ENCODE data around the gene TFCP2.

TFCP2 gene

GRCh38 chr12:51217133-51217967 lies 44.4 kb upstream of the TFCP2 start:
- Histone ChIP-seq H3K79me2 (ENCODE audit: insufficient read depth, low read length) (no peaks in the 10 kb centered on the region), H3K36me3 (ENCODE audit: insufficient read depth, low read length) (no peaks in the 10 kb centered on the region)
- no peak; the same call in 1 of the 2 replicates for TF ChIP-seq CTCF (conservative IDR thresholded peaks at IDR 0.05; ENCODE audit: low read length)
- TF ChIP-seq EZH2phosphoT487 (IDR thresholded peaks at IDR 0.05; ENCODE audit: borderline replicate concordance): no peak

DNA sequence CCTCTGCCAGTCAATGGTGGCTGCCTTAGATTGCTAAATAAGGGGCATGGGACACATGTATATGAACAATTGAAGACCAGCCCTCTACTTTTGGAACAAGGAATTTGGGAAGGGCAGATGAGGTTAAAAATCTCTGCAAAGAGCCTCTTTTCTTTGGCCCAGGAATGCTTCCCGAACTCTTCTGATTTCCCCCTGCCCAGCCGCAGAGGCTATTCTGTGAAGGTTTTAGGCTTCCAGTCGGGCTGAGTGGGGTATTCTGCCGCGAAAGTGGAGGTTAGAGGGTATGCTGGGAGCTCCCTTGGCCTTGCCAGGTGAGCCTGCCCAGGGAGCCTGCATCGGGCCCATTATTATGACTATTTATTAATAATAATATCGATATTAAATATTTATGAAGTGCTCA lies 43.7 kb upstream of the TFCP2 start:
- no peaks in the 10 kb centered on the region for H3K79me2 ChIP-seq (ENCODE audit: insufficient read depth, low read length)
- no peaks in the 10 kb centered on the region for H3K9me3 ChIP-seq (ENCODE audit: insufficient read depth, low read depth, low read length)
- no peak overlapping the region for H3K9ac ChIP-seq (ENCODE audit: low read depth, low read length, poor library complexity, severe bottlenecking)
- peaks cover 14% of the 10 kb centered on the region for H3K4me1 ChIP-seq (ENCODE audit: insufficient read depth, low read length, poor library complexity, severe bottlenecking)
- peak overlapping the region; percentile 83 for H3K4me3 ChIP-seq (ENCODE audit: low read length, poor library complexity, severe bottlenecking)
- no peaks in the 10 kb centered on the region for H3K9me2 ChIP-seq (replicated peaks; ENCODE audit: low read depth, low read length)
- H3K4me2 ChIP-seq (ENCODE audit: low read depth, low read length, poor library complexity, severe bottlenecking): peak overlapping the region; percentile 89
- no peaks in the 10 kb centered on the region for H3K27me3 ChIP-seq (ENCODE audit: insufficient read depth, low read length, poor library complexity, severe bottlenecking)
- H3F3A ChIP-seq (ENCODE audit: low read depth): no peaks in the 10 kb centered on the region
- H3K36me3 ChIP-seq (ENCODE audit: insufficient read depth, low read length): no peaks in the 10 kb centered on the region
- TF ChIP-seq CTCF (conservative IDR thresholded peaks at IDR 0.05; ENCODE audit: low read length): no peak
- no peak for TF ChIP-seq EZH2phosphoT487 (IDR thresholded peaks at IDR 0.05; ENCODE audit: borderline replicate concordance)
- H4K20me1 ChIP-seq (ENCODE audit: insufficient read depth, low read length, poor library complexity, severe bottlenecking): no peaks in the 10 kb centered on the region
- 0 out of 2 replicates have a peak overlapping the region, but pooled peaks have one; percentile 6 for H2AFZ ChIP-seq (ENCODE audit: low read length)

More at GRCh38 chr12:51217133-51217967, 44.4 kb upstream of the TFCP2 start:
- H3F3A ChIP-seq (ENCODE audit: low read depth): no peaks in the 10 kb centered on the region
- H3K4me2 ChIP-seq (ENCODE audit: low read depth, low read length, poor library complexity, severe bottlenecking): peak overlapping the region; percentile 89
- peak overlapping the region; percentile 79 for H3K9ac ChIP-seq (ENCODE audit: low read depth, low read length, poor library complexity, severe bottlenecking)
- no peaks in the 10 kb centered on the region for H3K27me3 ChIP-seq (ENCODE audit: insufficient read depth, low read length, poor library complexity, severe bottlenecking)
- no peaks in the 10 kb centered on the region for H3K9me3 ChIP-seq (ENCODE audit: insufficient read depth, low read depth, low read length)
- peaks cover 14% of the 10 kb centered on the region for H3K4me1 ChIP-seq (ENCODE audit: insufficient read depth, low read length, poor library complexity, severe bottlenecking)
- no peaks in the 10 kb centered on the region for H3K9me2 ChIP-seq (replicated peaks; ENCODE audit: low read depth, low read length)
- no peaks in the 10 kb centered on the region for H4K20me1 ChIP-seq (ENCODE audit: insufficient read depth, low read length, poor library complexity, severe bottlenecking)
- peak overlapping the region; percentile 95 for H2AFZ ChIP-seq (ENCODE audit: low read length)
- peak overlapping the region; percentile 83 for H3K4me3 ChIP-seq (ENCODE audit: low read length, poor library complexity, severe bottlenecking)

DNA sequence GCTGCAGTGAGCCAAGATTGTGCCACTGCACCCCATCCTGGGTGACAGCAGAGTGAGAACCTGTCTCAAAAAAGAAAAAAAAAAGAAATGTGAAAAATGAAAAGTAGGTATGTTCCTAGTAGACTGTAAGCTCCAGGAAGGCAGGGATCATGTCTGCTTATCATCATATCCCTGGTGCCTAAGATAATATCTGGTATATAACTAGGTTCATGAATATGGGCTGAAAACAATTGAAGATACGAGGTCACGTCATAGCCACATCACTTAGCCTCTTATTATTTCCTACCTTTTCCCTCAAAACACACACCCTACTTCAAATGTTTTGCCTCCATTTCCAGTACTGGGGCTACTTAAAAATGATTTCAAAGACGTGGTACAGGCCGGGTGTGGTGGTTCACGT lies 42.0 kb upstream of the TFCP2 start:
- Histone ChIP-seq H3K9me2 (replicated peaks; ENCODE audit: low read depth, low read length) (no peaks in the 10 kb centered on the region), H3K36me3 (ENCODE audit: insufficient read depth, low read length) (no peaks in the 10 kb centered on the region), H3K4me1 (ENCODE audit: insufficient read depth, low read length, poor library complexity, severe bottlenecking) (peaks cover 19% of the 10 kb centered on the region), H3F3A (ENCODE audit: low read depth) (no peaks in the 10 kb centered on the region), H3K9ac (ENCODE audit: low read depth, low read length, poor library complexity, severe bottlenecking) (no peak overlapping the region), H3K27me3 (ENCODE audit: insufficient read depth, low read length, poor library complexity, severe bottlenecking) (no peaks in the 10 kb centered on the region), H4K20me1 (ENCODE audit: insufficient read depth, low read length, poor library complexity, severe bottlenecking) (no peaks in the 10 kb centered on the region), H2AFZ (ENCODE audit: low read length) (no peak overlapping the region), H3K9me3 (ENCODE audit: insufficient read depth, low read depth, low read length) (no peaks in the 10 kb centered on the region), H3K4me3 (ENCODE audit: low read length, poor library complexity, severe bottlenecking) (no peak overlapping the region), H3K79me2 (ENCODE audit: insufficient read depth, low read length) (no peaks in the 10 kb centered on the region), H3K4me2 (ENCODE audit: low read depth, low read length, poor library complexity, severe bottlenecking) (no peak overlapping the region)
- TF ChIP-seq EZH2phosphoT487 (IDR thresholded peaks at IDR 0.05; ENCODE audit: borderline replicate concordance): no peak
- TF ChIP-seq CTCF (conservative IDR thresholded peaks at IDR 0.05; ENCODE audit: low read length): no peak

All from Loucy (cell line).